Astrocyte (in vitro differentiated cells and primary cell): ENCODE results near the gene MYZAP. TPM values are rescaled to one million over a fixed set of nuclear protein-coding genes. Genes with fewer than 3 reads are reported as not detected.

Experiments
- DNase-seq: peaks from one replicate; pipeline ENCODE4 v3.0.0-alpha.2; 2010; ENCODE audit warnings: low read depth
- FAIRE-seq: peaks from 2 replicates; lab custom pipeline; 2011; peaks lifted over from hg19 to GRCh38; lab: Jason Lieb, UNC
- H2AFZ ChIP-seq: 2 replicates; pipeline ENCODE4 v1.6.0; 2012; ENCODE audit warnings: low read depth, low read length, inconsistent platforms
- H3K27ac ChIP-seq: 2 replicates; pipeline ENCODE4 v1.5.1; 2011; ENCODE audit warnings: low read depth, low read length, inconsistent platforms
- H3K27me3 ChIP-seq: 2 replicates; pipeline ENCODE4 v1.6.0; 2011; ENCODE audit warnings: low read length, inconsistent platforms; ENCODE audit not compliant: insufficient read depth
- H3K36me3 ChIP-seq: 2 replicates; pipeline ENCODE4 v1.5.1; 2011; ENCODE audit warnings: low read length, inconsistent platforms; ENCODE audit not compliant: insufficient read depth
- H3K4me1 ChIP-seq: 2 replicates; pipeline ENCODE4 v1.5.1; 2011; ENCODE audit warnings: low read length, inconsistent platforms; ENCODE audit not compliant: insufficient read depth
- H3K4me2 ChIP-seq: 2 replicates; pipeline ENCODE4 v1.6.0; 2012; ENCODE audit warnings: low read length, inconsistent platforms
- H3K4me3 ChIP-seq: 2 replicates; pipeline ENCODE4 v1.5.1; 2011; ENCODE audit warnings: low read depth, mild to moderate bottlenecking, low read length, inconsistent platforms; ENCODE audit not compliant: insufficient read depth
- H3K79me2 ChIP-seq: 2 replicates; pipeline ENCODE4 v1.6.0; 2012; ENCODE audit warnings: mild to moderate bottlenecking, low read length, inconsistent platforms; ENCODE audit not compliant: insufficient read depth
- H3K9ac ChIP-seq: 2 replicates; pipeline ENCODE4 v1.6.0; 2012; ENCODE audit warnings: mild to moderate bottlenecking, low read length, inconsistent platforms
- H3K9me3 ChIP-seq: 2 replicates; pipeline ENCODE4 v1.5.1; 2012; ENCODE audit warnings: low read depth, mild to moderate bottlenecking, low read length, inconsistent platforms; ENCODE audit not compliant: insufficient read depth
- H4K20me1 ChIP-seq: 2 replicates; pipeline ENCODE4 v1.6.0; 2012; ENCODE audit warnings: low read length, inconsistent platforms; ENCODE audit not compliant: insufficient read depth
- H3K27ac Mint-ChIP-seq: one replicate; pipeline ENCODE4 v1.8.0; 2021; ENCODE audit warnings: mild to moderate bottlenecking, mixed read lengths; ENCODE audit not compliant: unreplicated experiment
- H3K27me3 Mint-ChIP-seq: one replicate; pipeline ENCODE4 v1.8.0; 2021; ENCODE audit warnings: low read depth, mixed read lengths; ENCODE audit not compliant: unreplicated experiment
- H3K36me3 Mint-ChIP-seq: one replicate; pipeline ENCODE4 v1.8.0; 2021; ENCODE audit warnings: low read depth, mixed read lengths; ENCODE audit not compliant: unreplicated experiment
- H3K4me1 Mint-ChIP-seq: one replicate; pipeline ENCODE4 v1.8.0; 2021; ENCODE audit warnings: low read depth, mixed read lengths; ENCODE audit not compliant: unreplicated experiment
- H3K4me3 Mint-ChIP-seq: one replicate; pipeline ENCODE4 v1.8.0; 2021; ENCODE audit warnings: mild to moderate bottlenecking, moderate library complexity, mixed read lengths; ENCODE audit not compliant: unreplicated experiment
- H3K9me3 Mint-ChIP-seq: one replicate; pipeline ENCODE4 v1.8.0; 2021; ENCODE audit warnings: mild to moderate bottlenecking, mixed read lengths; ENCODE audit not compliant: unreplicated experiment
- EZH2 ChIP-seq: IDR thresholded peaks from 2 replicates; pipeline ENCODE4 v1.6.1; 2012; ENCODE audit warnings: mild to moderate bottlenecking, low read length, inconsistent platforms; ENCODE audit not compliant: insufficient read depth
- total RNA-seq: library from RNA; stranded (reverse); gene quantifications from 2 replicates; pipeline ENCODE4 v1.2.1, GENCODE V29; 2021
- TF ChIP-seq, protein P1 (sequence below): IDR thresholded peaks from 2 replicates; pipeline ENCODE4 v1.5.1; 2011; ENCODE audit warnings: low read depth, mild to moderate bottlenecking, inconsistent platforms, low read length, moderate library complexity; ENCODE audit not compliant: insufficient read depth

Gene MYZAP
- total RNA-seq, 1 donor from 2014 or later: 0.41 TPM

DNA sequence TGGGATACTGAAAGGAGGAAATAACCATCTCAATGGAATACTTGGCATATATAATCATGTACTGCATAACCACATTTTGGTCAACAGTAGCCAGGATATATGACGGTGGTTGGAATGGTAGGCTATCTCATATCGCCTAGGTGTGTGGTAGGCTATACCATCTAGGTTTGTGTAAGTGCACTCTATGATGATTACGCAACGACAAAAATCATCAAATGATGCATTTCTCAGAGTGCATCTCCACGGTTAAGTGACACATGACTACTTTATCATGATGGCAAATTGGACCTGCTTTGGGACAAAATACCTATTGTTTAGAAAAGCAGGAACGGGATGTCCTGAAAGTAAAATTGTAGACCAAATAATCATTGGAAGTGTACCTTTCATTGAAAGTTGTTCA, 2.8 kb downstream of the MYZAP start:
- no peaks in the 10 kb centered on the region for H3K36me3 Mint-ChIP-seq
- peaks cover 30% of the 10 kb centered on the region for H3K27me3 Mint-ChIP-seq
- H3K4me2 ChIP-seq: no peak overlapping the region
- H3K36me3 ChIP-seq: no peaks in the 10 kb centered on the region
- FAIRE-seq: no peak
- H3K9ac ChIP-seq: no peak overlapping the region
- H2AFZ ChIP-seq: no peak overlapping the region
- H3K79me2 ChIP-seq: no peaks in the 10 kb centered on the region
- no peak overlapping the region for H3K4me3 Mint-ChIP-seq
- no peaks in the 10 kb centered on the region for H3K4me1 ChIP-seq
- no peaks in the 10 kb centered on the region for H3K9me3 Mint-ChIP-seq
- H4K20me1 ChIP-seq: no peaks in the 10 kb centered on the region
- H3K27me3 ChIP-seq: peaks cover 17% of the 10 kb centered on the region
- TF ChIP-seq, protein P1, sequence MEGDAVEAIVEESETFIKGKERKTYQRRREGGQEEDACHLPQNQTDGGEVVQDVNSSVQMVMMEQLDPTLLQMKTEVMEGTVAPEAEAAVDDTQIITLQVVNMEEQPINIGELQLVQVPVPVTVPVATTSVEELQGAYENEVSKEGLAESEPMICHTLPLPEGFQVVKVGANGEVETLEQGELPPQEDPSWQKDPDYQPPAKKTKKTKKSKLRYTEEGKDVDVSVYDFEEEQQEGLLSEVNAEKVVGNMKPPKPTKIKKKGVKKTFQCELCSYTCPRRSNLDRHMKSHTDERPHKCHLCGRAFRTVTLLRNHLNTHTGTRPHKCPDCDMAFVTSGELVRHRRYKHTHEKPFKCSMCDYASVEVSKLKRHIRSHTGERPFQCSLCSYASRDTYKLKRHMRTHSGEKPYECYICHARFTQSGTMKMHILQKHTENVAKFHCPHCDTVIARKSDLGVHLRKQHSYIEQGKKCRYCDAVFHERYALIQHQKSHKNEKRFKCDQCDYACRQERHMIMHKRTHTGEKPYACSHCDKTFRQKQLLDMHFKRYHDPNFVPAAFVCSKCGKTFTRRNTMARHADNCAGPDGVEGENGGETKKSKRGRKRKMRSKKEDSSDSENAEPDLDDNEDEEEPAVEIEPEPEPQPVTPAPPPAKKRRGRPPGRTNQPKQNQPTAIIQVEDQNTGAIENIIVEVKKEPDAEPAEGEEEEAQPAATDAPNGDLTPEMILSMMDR: no peak
- TF ChIP-seq EZH2: no peak
- no peak overlapping the region for H3K4me3 ChIP-seq
- DNase-seq: no peak
- H3K27ac Mint-ChIP-seq: no peak overlapping the region
- H3K4me1 Mint-ChIP-seq: peaks cover 1% of the 10 kb centered on the region
- H3K27ac ChIP-seq: no peak overlapping the region
- H3K9me3 ChIP-seq: no peaks in the 10 kb centered on the region

DNA sequence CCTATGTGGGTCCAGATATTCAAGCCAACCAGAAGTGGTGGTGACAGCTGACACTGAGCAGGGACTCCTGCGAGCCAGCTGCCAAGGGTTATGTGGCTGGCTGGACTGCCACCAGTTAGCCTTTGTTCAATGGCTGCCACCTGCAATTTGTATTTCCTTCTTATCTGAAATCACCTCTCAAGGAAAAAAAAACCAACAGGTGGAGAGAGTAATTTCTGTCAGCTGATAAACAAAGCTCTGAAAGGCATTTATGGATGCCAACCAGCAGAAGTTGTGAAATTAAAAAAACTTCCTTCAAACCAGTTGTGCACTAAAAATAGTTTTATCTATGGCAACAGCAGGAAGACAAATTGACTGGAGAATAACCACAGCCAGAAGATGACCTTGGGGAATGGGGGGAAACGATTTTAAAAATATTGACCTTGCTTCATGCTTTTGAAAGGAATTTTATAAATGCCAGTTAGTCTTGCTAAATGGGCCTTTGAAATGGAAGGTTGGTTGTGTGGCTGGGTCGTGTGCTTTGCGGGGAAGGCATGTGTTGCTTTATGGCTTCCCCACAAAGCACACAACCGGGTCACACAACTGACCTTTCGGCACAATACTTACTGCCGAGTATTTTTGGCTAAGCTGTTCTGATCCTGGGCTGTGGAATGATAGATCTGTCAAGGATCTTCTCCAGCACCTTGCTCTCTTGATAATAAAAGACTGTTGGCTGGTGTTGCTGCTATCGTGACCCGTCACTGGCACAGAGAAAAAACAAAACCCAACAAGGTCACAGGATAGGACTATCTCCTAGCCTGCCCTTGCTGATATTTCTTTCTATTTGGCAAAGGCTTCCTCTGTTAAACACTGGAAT, 3.5 kb downstream of the MYZAP start:
- no peak overlapping the region for H3K27ac Mint-ChIP-seq
- Histone ChIP-seq H3K27ac (no peak overlapping the region), H3K79me2 (no peaks in the 10 kb centered on the region), H2AFZ (no peak overlapping the region), H3K36me3 (no peaks in the 10 kb centered on the region), H3K4me2 (no peak overlapping the region), H3K9ac (no peak overlapping the region), H3K4me3 (no peak overlapping the region), H3K4me1 (no peaks in the 10 kb centered on the region), H4K20me1 (no peaks in the 10 kb centered on the region), H3K27me3 (peaks cover 19% of the 10 kb centered on the region), H3K9me3 (no peaks in the 10 kb centered on the region)
- no peaks in the 10 kb centered on the region for H3K36me3 Mint-ChIP-seq
- peaks cover 25% of the 10 kb centered on the region for H3K27me3 Mint-ChIP-seq
- no peak for TF ChIP-seq EZH2
- TF ChIP-seq, protein P1: no peak
- no peak for DNase-seq
- no peaks in the 10 kb centered on the region for H3K4me1 Mint-ChIP-seq
- no peak for FAIRE-seq
- H3K4me3 Mint-ChIP-seq: no peak overlapping the region
- no peaks in the 10 kb centered on the region for H3K9me3 Mint-ChIP-seq

DNA sequence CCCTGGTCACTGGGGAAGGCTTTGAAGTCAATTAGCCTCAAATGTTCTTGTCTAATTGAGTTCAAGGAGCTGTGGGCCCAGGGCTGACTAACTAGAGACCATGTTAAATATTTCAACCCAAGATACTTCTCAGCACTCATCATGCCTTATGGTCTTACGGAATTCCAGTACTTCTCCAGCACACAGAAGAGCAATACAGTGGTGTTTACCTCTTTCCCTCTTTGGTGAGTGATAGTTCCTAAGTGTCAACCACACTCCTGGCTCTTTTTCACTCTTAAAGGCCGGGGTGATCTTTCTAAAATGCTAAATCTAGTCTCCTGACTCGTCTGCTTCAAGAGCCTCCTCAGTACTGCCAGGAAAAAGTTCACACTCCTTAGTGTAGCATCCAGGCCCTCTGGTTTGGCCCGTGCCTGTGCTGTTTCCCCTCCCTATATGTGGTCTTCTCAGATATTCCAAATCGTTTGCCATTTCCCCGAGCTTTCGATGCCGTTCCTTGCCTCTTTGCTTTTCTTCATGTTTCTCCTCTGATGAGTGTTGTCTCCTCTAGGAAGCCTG, 4.7 kb downstream of the MYZAP start:
- H3K9ac ChIP-seq: no peak overlapping the region
- peaks cover 15% of the 10 kb centered on the region for H3K27me3 ChIP-seq
- no peaks in the 10 kb centered on the region for H3K9me3 ChIP-seq
- H3K36me3 ChIP-seq: no peaks in the 10 kb centered on the region
- H3K27ac ChIP-seq: no peak overlapping the region
- TF ChIP-seq, protein P1: no peak
- TF ChIP-seq EZH2: no peak
- Mint-ChIP-seq H3K36me3 (no peaks in the 10 kb centered on the region), H3K9me3 (no peaks in the 10 kb centered on the region), H3K27ac (no peak overlapping the region), H3K27me3 (peaks cover 19% of the 10 kb centered on the region), H3K4me3 (no peak overlapping the region), H3K4me1 (no peaks in the 10 kb centered on the region)
- no peak overlapping the region for H3K4me2 ChIP-seq
- no peak overlapping the region for H2AFZ ChIP-seq
- no peaks in the 10 kb centered on the region for H4K20me1 ChIP-seq
- FAIRE-seq (no peak), DNase-seq (no peak)
- H3K4me1 ChIP-seq: no peaks in the 10 kb centered on the region
- no peak overlapping the region for H3K4me3 ChIP-seq
- H3K79me2 ChIP-seq: no peaks in the 10 kb centered on the region
